H1 (cell line): ENCODE measurements around the gene TAF5. TPM values are rescaled to one million over a fixed set of nuclear protein-coding genes. Genes with fewer than 3 reads are reported as not detected.
"Not testable (repeated sequence)": the region's sequence is repeated elsewhere in the genome, so short reads cannot be mapped to it uniquely, and the experiment has no call there.

Experiments
- CTCF ChIA-PET: fragments of 300-600 bp; sonication (Branson Sonifier 250); formaldehyde crosslinking; loops from one replicate; lab custom pipeline; 2021; ENCODE audit not compliant: partially characterized antibody; lab: Charles Lee
- POLR2A ChIA-PET: fragments of 300-600 bp; sonication (Branson Sonifier 250); formaldehyde crosslinking; loops from one replicate; lab custom pipeline; 2021; ENCODE audit warnings: inconsistent platforms; ENCODE audit not compliant: partially characterized antibody; lab: Charles Lee
- DNase-seq, 2 experiments: peaks; one replicate each; pipeline versions ENCODE4 v3.0.0 to v3.0.0-alpha.2; 2010 to 2022; ENCODE audit warnings: low spot score in 2 of 2, low read depth in 1 of 2, mixed read lengths in 1 of 2
- FAIRE-seq: peaks from 2 replicates; lab custom pipeline; 2011; peaks lifted over from hg19 to GRCh38; lab: Jason Lieb, UNC
- H2AFZ ChIP-seq: 2 replicates; pipeline ENCODE4 v1.8.1; 2012; ENCODE audit warnings: low read length, inconsistent platforms
- H2AK5ac ChIP-seq: 2 replicates; pipeline ENCODE4 v1.6.1; 2013; ENCODE audit warnings: low read depth, low read length
- H2BK120ac ChIP-seq: replicated peaks from 2 replicates; pipeline ENCODE3; 2013; ENCODE audit warnings: low read depth, low read length, inconsistent platforms
- H2BK12ac ChIP-seq: 2 replicates; pipeline ENCODE4 v1.6.1; 2013; ENCODE audit warnings: low read depth, low read length
- H2BK15ac ChIP-seq: 2 replicates; pipeline ENCODE4 v1.6.1; 2013; ENCODE audit warnings: low read length
- H2BK20ac ChIP-seq: 2 replicates; pipeline ENCODE4 v1.6.1; 2013; ENCODE audit warnings: low read length
- H2BK5ac ChIP-seq: 2 replicates; pipeline ENCODE4 v1.6.1; 2013; ENCODE audit warnings: low read depth, low read length
- H3K14ac ChIP-seq: 2 replicates; pipeline ENCODE4 v1.6.1; 2013; ENCODE audit warnings: inconsistent platforms; ENCODE audit not compliant: insufficient read length
- H3K18ac ChIP-seq: 2 replicates; pipeline ENCODE4 v1.6.1; 2013; ENCODE audit warnings: low read length; ENCODE audit errors: extremely low read depth
- H3K23ac ChIP-seq: 2 replicates; pipeline ENCODE4 v1.6.1; 2013; ENCODE audit warnings: inconsistent platforms; ENCODE audit not compliant: insufficient read length
- H3K23me2 ChIP-seq: 2 replicates; pipeline ENCODE4 v1.6.1; 2013; ENCODE audit warnings: low read depth, low read length
- H3K27ac ChIP-seq: 2 replicates; pipeline ENCODE4 v1.6.1; 2011; ENCODE audit warnings: low read depth, low read length, inconsistent platforms
- H3K27me3 ChIP-seq, 4 experiments: replicated peaks in 1 of 4; 1 replicate in 1 of 4; 2 replicates in 3 of 4; pipeline versions ENCODE4 v1.6.1 to v1.8.1; 2011 to 2013; ENCODE audit warnings: low read length in 3 of 4, mild to moderate bottlenecking in 3 of 4, inconsistent platforms in 2 of 4, mixed read lengths in 2 of 4, moderate library complexity in 1 of 4; ENCODE audit not compliant: control insufficient read depth in 3 of 4, insufficient read depth in 3 of 4; ENCODE audit errors: extremely low read depth in 1 of 4
- H3K36me3 ChIP-seq, 4 experiments: 2 replicates each; pipeline versions ENCODE4 v1.6.1 to v1.8.1; 2011 to 2013; ENCODE audit warnings: mild to moderate bottlenecking in 4 of 4, low read length in 3 of 4, moderate library complexity in 2 of 4, control low read depth in 1 of 4, inconsistent platforms in 1 of 4; ENCODE audit not compliant: insufficient read depth in 4 of 4, control insufficient read depth in 2 of 4
- H3K4ac ChIP-seq: replicated peaks from 2 replicates; pipeline ENCODE3; 2013; ENCODE audit warnings: low read length, low read depth, mixed read lengths, inconsistent platforms; ENCODE audit not compliant: insufficient read length
- H3K4me1 ChIP-seq, 4 experiments: replicated peaks in 1 of 4; 1 replicate in 1 of 4; 2 replicates in 3 of 4; pipeline versions ENCODE4 v1.6.1 to v1.8.1; 2011 to 2013; ENCODE audit warnings: low read length in 3 of 4, inconsistent platforms in 2 of 4, mixed read lengths in 1 of 4; ENCODE audit not compliant: insufficient read depth in 4 of 4, control insufficient read depth in 3 of 4
- H3K4me2 ChIP-seq, 2 experiments: 2 replicates each; pipeline versions ENCODE4 v1.6.1 to v1.8.1; 2011 to 2013; ENCODE audit warnings: low read depth in 2 of 2, low read length in 2 of 2, control low read depth in 1 of 2, inconsistent platforms in 1 of 2, mild to moderate bottlenecking in 1 of 2; ENCODE audit not compliant: insufficient read depth in 1 of 2
- H3K4me3 ChIP-seq, 4 experiments: fragments of 200-600, 300-600 bp in 1 of 4; sonication (generic), shearing (Covaris generic), sonication (Bioruptor Twin) in 1 of 4; 2 replicates each; pipeline versions ENCODE4 v1.5.1 to v1.8.1; 2011 to 2016; ENCODE audit warnings: low read length in 4 of 4, low read depth in 3 of 4, control low read depth in 2 of 4, inconsistent platforms in 2 of 4, mild to moderate bottlenecking in 2 of 4, mixed read lengths in 1 of 4, moderate library complexity in 1 of 4; ENCODE audit not compliant: insufficient read depth in 2 of 4; ENCODE audit errors: extremely low read depth in 1 of 4
- H3K56ac ChIP-seq: replicated peaks from 2 replicates; pipeline ENCODE3; 2013; ENCODE audit warnings: low read depth, mild to moderate bottlenecking, mixed read lengths, low read length, inconsistent platforms; ENCODE audit not compliant: insufficient read length
- H3K79me1 ChIP-seq: 2 replicates; pipeline ENCODE4 v1.6.1; 2013; ENCODE audit warnings: low read depth, low read length, control low read depth
- H3K79me2 ChIP-seq, 2 experiments: 2 replicates each; pipeline versions ENCODE4 v1.6.1 to v1.8.1; 2012 to 2013; ENCODE audit warnings: low read length in 2 of 2, mild to moderate bottlenecking in 2 of 2, inconsistent platforms in 1 of 2; ENCODE audit not compliant: insufficient read depth in 2 of 2, control insufficient read depth in 1 of 2
- H3K9ac ChIP-seq, 4 experiments: replicated peaks in 1 of 4; 1 replicate in 1 of 4; 2 replicates in 3 of 4; pipeline versions ENCODE4 v1.6.1 to v1.8.1; 2011 to 2013; ENCODE audit warnings: low read depth in 3 of 4, low read length in 3 of 4, control low read depth in 2 of 4, mild to moderate bottlenecking in 2 of 4, moderate library complexity in 2 of 4, inconsistent platforms in 1 of 4; ENCODE audit errors: extremely low read depth in 1 of 4
- H3K9me3 ChIP-seq, 2 experiments: 2 replicates each; pipeline versions ENCODE4 v1.6.1 to v1.8.1; 2012 to 2013; ENCODE audit warnings: mild to moderate bottlenecking in 2 of 2, moderate library complexity in 2 of 2, control low read depth in 1 of 2, inconsistent platforms in 1 of 2, low read depth in 1 of 2, low read length in 1 of 2, mixed read lengths in 1 of 2; ENCODE audit not compliant: insufficient read depth in 2 of 2
- H4K20me1 ChIP-seq, 2 experiments: replicated peaks in 1 of 2; 2 replicates each; pipeline versions ENCODE3 to v1.8.1; 2011 to 2013; ENCODE audit warnings: inconsistent platforms in 2 of 2, low read length in 2 of 2, mild to moderate bottlenecking in 1 of 2; ENCODE audit not compliant: insufficient read depth in 2 of 2, control insufficient read depth in 1 of 2
- H4K5ac ChIP-seq: 2 replicates; pipeline ENCODE4 v1.6.1; 2013; ENCODE audit warnings: low read length, low read depth, mixed read lengths, inconsistent platforms; ENCODE audit not compliant: insufficient read length
- H4K8ac ChIP-seq: 2 replicates; pipeline ENCODE4 v1.8.0; 2013; ENCODE audit warnings: mild to moderate bottlenecking, moderate library complexity, low read length, inconsistent platforms; ENCODE audit not compliant: insufficient read depth; ENCODE audit errors: extremely low read depth
- H4K91ac ChIP-seq: replicated peaks from 2 replicates; pipeline ENCODE3; 2013; ENCODE audit warnings: low read length, mixed read lengths, inconsistent platforms; ENCODE audit not compliant: insufficient read length
- ATF3 ChIP-seq: IDR thresholded peaks from 2 replicates; pipeline ENCODE4 v1.6.1; 2011; ENCODE audit warnings: low read depth, mild to moderate bottlenecking, low read length; ENCODE audit not compliant: insufficient read depth
- BCL11A ChIP-seq, 2 experiments: IDR thresholded peaks; one replicate each; pipeline ENCODE4 v1.6.1; 2011; ENCODE audit warnings: low read depth in 2 of 2, low read length in 2 of 2, mild to moderate bottlenecking in 2 of 2
- E2F6 ChIP-seq: IDR thresholded peaks from 2 replicates; pipeline ENCODE4 v1.6.1; 2012; ENCODE audit warnings: inconsistent platforms
- WGBS, 2 experiments: shearing (Covaris generic) in 1 of 2; methylation state at CpG; one replicate each; pipeline versions ENCODE4 v1.1.6 to v1.1.7; 2013 to 2015; ENCODE audit warnings: low lambda C conversion rate in 2 of 2, mixed read lengths in 2 of 2, inconsistent platforms in 1 of 2, low coverage in 1 of 2, missing lambda C conversion rate in 1 of 2; ENCODE audit not compliant: insufficient replicate concordance in 2 of 2, insufficient coverage in 1 of 2, insufficient read length in 1 of 2; ENCODE audit errors: extremely low coverage in 1 of 2, missing lambda C conversion rate in 1 of 2; 5-methylcytosine and 5-hydroxymethylcytosine counted together
- polyA plus RNA-seq, 7 experiments: library from polyadenylated mRNA; depleted of rRNA in 3 of 7; stranded (reverse) in 5 of 7; unstranded in 2 of 7; fragments of >200 nt in 5 of 7; fragments of 200-250 nt in 2 of 7; gene quantifications; 1 replicate in 5 of 7; 2 replicates in 1 of 7; 4 replicates in 1 of 7; pipeline versions ENCODE4 v1.2.1 to v1.2.3, GENCODE V29; 2011 to 2013; ENCODE audit warnings: missing spikeins in 2 of 7, mixed read lengths in 2 of 7
- total RNA-seq: library from RNA; stranded (reverse); fragmentation: NEBNext Ultra II Directional; extraction: Animal tissue kit (Norgen Biotek cat#: 25700); gene quantifications from 2 replicates; pipeline ENCODE4 v1.2.1, GENCODE V29; 2021

Gene TAF5
- total and polyA plus RNA-seq, 2 of the 8 experiments (the other 6 are each of a cell fraction or from before 2014, with no cell fraction given): 5.8 to 15.6 TPM

GRCh38 chr10:103355906-103356599, 11.7 kb upstream of the TAF5 start (continued):
- TF ChIP-seq BCL11A (IDR thresholded peaks at IDR 0.05; ENCODE audit: low read depth in 2 of 2, low read length in 2 of 2) (no peak), ATF3 (no peak), E2F6 (no peak)

DNA sequence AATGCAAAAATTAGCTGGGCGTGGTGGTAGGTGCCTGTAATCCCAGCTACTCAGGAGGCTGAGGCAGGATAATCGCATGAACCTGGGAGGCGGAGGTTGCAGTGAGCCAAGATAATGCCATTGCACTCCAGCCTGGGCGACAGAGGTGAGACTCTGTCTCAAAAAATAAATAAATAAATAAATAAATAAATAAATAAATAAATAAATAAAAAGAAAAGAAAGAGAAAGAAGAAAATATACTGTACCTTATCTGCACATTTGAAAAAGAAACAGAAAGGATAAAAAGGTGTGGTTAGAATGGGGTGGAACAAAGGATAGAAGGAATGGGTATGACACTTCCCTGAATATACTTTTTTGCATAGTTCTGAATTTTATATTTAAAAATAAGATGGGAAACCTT, 8.3 kb upstream of the TAF5 start:
- H3K23ac ChIP-seq, H3K4me2 ChIP-seq, H3K4me3 ChIP-seq, H2BK15ac ChIP-seq, H3K9ac ChIP-seq, FAIRE-seq, DNase-seq, H3K79me1 ChIP-seq, H2BK20ac ChIP-seq, H3K27me3 ChIP-seq, H3K23me2 ChIP-seq, H4K8ac ChIP-seq, H4K20me1 ChIP-seq, H3K27ac ChIP-seq, H3K4me1 ChIP-seq, H2AK5ac ChIP-seq, H3K4ac ChIP-seq, H2BK12ac ChIP-seq, H2AFZ ChIP-seq, H3K18ac ChIP-seq, H4K91ac ChIP-seq, H4K5ac ChIP-seq, H3K56ac ChIP-seq, CTCF ChIA-PET, H3K79me2 ChIP-seq, H2BK120ac ChIP-seq, H2BK5ac ChIP-seq, H3K9me3 ChIP-seq, H3K36me3 ChIP-seq, H3K14ac ChIP-seq: not testable (repeated sequence)
- 89% methylated on average over 4 of the region's 4 CpGs; no CpG with 5 or more reads in 1 of the 2 experiments for WGBS, 2 experiments
- POLR2A ChIA-PET: interaction anchor here (1.3 kb wide), 1 partner anchor 8 kb away, joined by 4 read pairs; the partner anchor contains the start of gene TAF5
